CD14-positive monocyte (primary cell): ENCODE results near the gene PRRT1. TPM values are rescaled to one million over a fixed set of nuclear protein-coding genes. Genes with fewer than 3 reads are reported as not detected.

Experiments used
- DNase-seq, 3 donors: peaks; one replicate each; pipeline ENCODE4 v3.0.0-alpha.2; 2011 to 2022
- H2AFZ ChIP-seq: 2 replicates; pipeline ENCODE4 v1.6.0; 2012; ENCODE audit warnings: mild to moderate bottlenecking, low read depth, low read length, inconsistent platforms; ENCODE audit not compliant: insufficient read depth, poor library complexity, severe bottlenecking
- H3K27ac ChIP-seq, 2 donors: 1 replicate in 1 of 2; 2 replicates in 1 of 2; pipeline ENCODE4 v1.5.1; 2012 to 2013; ENCODE audit warnings: low read length in 2 of 2, control low read depth in 1 of 2, inconsistent platforms in 1 of 2, low read depth in 1 of 2, mild to moderate bottlenecking in 1 of 2
- H3K27me3 ChIP-seq, 2 donors: one replicate each; pipeline versions ENCODE4 v1.6.0 to v1.6.1; 2011 to 2013; ENCODE audit warnings: low read length in 2 of 2; ENCODE audit not compliant: control insufficient read depth in 2 of 2, insufficient read depth in 2 of 2
- H3K36me3 ChIP-seq, 2 donors: replicated peaks in 1 of 2; 1 replicate in 1 of 2; 2 replicates in 1 of 2; pipeline versions ENCODE4 v1.5.1 to v1.6.1; 2012 to 2013; ENCODE audit warnings: low read length in 2 of 2, control low read depth in 1 of 2, inconsistent platforms in 1 of 2, mild to moderate bottlenecking in 1 of 2; ENCODE audit not compliant: insufficient read depth in 2 of 2, control insufficient read depth in 1 of 2
- H3K4me1 ChIP-seq, 2 donors: 1 replicate in 1 of 2; 2 replicates in 1 of 2; pipeline versions ENCODE4 v1.5.1 to v1.6.1; 2012 to 2013; ENCODE audit warnings: low read length in 2 of 2, control low read depth in 1 of 2, inconsistent platforms in 1 of 2, mild to moderate bottlenecking in 1 of 2, moderate library complexity in 1 of 2; ENCODE audit not compliant: insufficient read depth in 2 of 2, control insufficient read depth in 1 of 2
- H3K4me2 ChIP-seq: replicated peaks from 2 replicates; pipeline ENCODE3; 2012; ENCODE audit warnings: low read length, moderate library complexity, mild to moderate bottlenecking; ENCODE audit not compliant: poor library complexity, severe bottlenecking; ENCODE audit errors: extremely low read depth
- H3K4me3 ChIP-seq, 3 experiments: fragments of 200-600 bp in 1 of 3; sonication (generic) in 1 of 3; replicated peaks in 1 of 3; 1 replicate in 2 of 3; 2 replicates in 1 of 3; pipeline ENCODE4 v1.5.1; 2011 to 2013; ENCODE audit warnings: low read length in 3 of 3, mild to moderate bottlenecking in 3 of 3, control low read depth in 2 of 3, low read depth in 2 of 3, inconsistent platforms in 1 of 3, moderate library complexity in 1 of 3
- H3K79me2 ChIP-seq: 2 replicates; pipeline ENCODE4 v1.6.0; 2012; ENCODE audit warnings: mild to moderate bottlenecking, control low read depth, inconsistent platforms, low read length, moderate library complexity; ENCODE audit not compliant: insufficient read depth
- H3K9ac ChIP-seq: 2 replicates; pipeline ENCODE4 v1.6.0; 2017; ENCODE audit warnings: low read length, mild to moderate bottlenecking; ENCODE audit not compliant: insufficient read depth, poor library complexity, severe bottlenecking
- H3K9me3 ChIP-seq, 2 donors: replicated peaks in 1 of 2; 1 replicate in 1 of 2; 2 replicates in 1 of 2; pipeline versions ENCODE4 v1.5.1 to v1.6.1; 2012 to 2013; ENCODE audit warnings: low read length in 2 of 2, control low read depth in 1 of 2; ENCODE audit not compliant: control insufficient read depth in 1 of 2, insufficient read depth in 1 of 2
- H4K20me1 ChIP-seq: 2 replicates; pipeline ENCODE4 v1.6.0; 2012; ENCODE audit warnings: mild to moderate bottlenecking, low read length, control low read depth, moderate library complexity; ENCODE audit not compliant: insufficient read depth
- H3K27ac Mint-ChIP-seq, 7 donors: one replicate each; pipeline ENCODE4 v1.8.0; 2020; ENCODE audit warnings: mild to moderate bottlenecking in 7 of 7, mixed read lengths in 7 of 7, moderate library complexity in 6 of 7, inconsistent platforms in 2 of 7
- H3K27me3 Mint-ChIP-seq, 3 donors: one replicate each; pipeline ENCODE4 v1.8.0; 2021 to 2022; ENCODE audit warnings: low read depth in 3 of 3, mild to moderate bottlenecking in 3 of 3, mixed read lengths in 3 of 3, moderate library complexity in 3 of 3, inconsistent platforms in 1 of 3
- H3K36me3 Mint-ChIP-seq, 2 donors: one replicate each; pipeline ENCODE4 v1.8.0; 2020; ENCODE audit warnings: mixed read lengths in 2 of 2, inconsistent platforms in 1 of 2, mild to moderate bottlenecking in 1 of 2
- H3K4me1 Mint-ChIP-seq: one replicate; pipeline ENCODE4 v1.8.0; 2020; ENCODE audit warnings: mild to moderate bottlenecking, mixed read lengths
- H3K4me3 Mint-ChIP-seq, 2 donors: one replicate each; pipeline ENCODE4 v1.8.0; 2020; ENCODE audit warnings: mild to moderate bottlenecking in 2 of 2, mixed read lengths in 2 of 2, moderate library complexity in 1 of 2
- H3K9me3 Mint-ChIP-seq, 7 donors: one replicate each; pipeline ENCODE4 v1.8.0; 2020 to 2022; ENCODE audit warnings: mixed read lengths in 7 of 7, mild to moderate bottlenecking in 6 of 7, moderate library complexity in 6 of 7, inconsistent platforms in 2 of 7
- CTCF ChIP-seq: fragments of 200-600 bp; IDR thresholded peaks from one replicate; pipeline ENCODE4 v1.8.0; 2022; ENCODE audit warnings: antibody characterized with exemption, mild to moderate bottlenecking
- WGBS: methylation state at CpG from one replicate; pipeline ENCODE4 v1.1.5; 2013; ENCODE audit warnings: missing lambda C conversion rate; ENCODE audit not compliant: insufficient coverage; 5-methylcytosine and 5-hydroxymethylcytosine counted together
- intact Hi-C, 2 donors: fragments of 100-400 bp; cut with micrococcal nuclease; formaldehyde crosslinking; loops; one replicate each; pipeline versions ENCODE4 v1.15.0 to v1.15.1; 2023
- polyA plus RNA-seq, 3 donors: library from polyadenylated mRNA; depleted of rRNA in 1 of 3; unstranded in 2 of 3; stranded (reverse) in 1 of 3; fragments of 300-500 nt in 2 of 3; fragments of >200 nt in 1 of 3; fragmentation: Illumina TruSeq in 2 of 3; gene quantifications; 1 replicate in 2 of 3; 2 replicates in 1 of 3; pipeline ENCODE4 v1.2.3, GENCODE V29; 2012 to 2021

Gene PRRT1
- polyA plus RNA-seq, 3 donors: not detected

GRCh38 chr6:32173051-32173727 lies 21.4 kb upstream of the PRRT1 start:
- Histone ChIP-seq H3K4me2 (no peak overlapping the region), H3K27ac (no peak overlapping the region), H4K20me1 (no peaks in the 10 kb centered on the region), H3K4me3 (no peak overlapping the region), H3K79me2 (peaks cover 24% of the 10 kb centered on the region), H3K4me1 (peaks cover 33 to 43% of the 10 kb centered on the region in 2 donors), H2AFZ (no peak overlapping the region), H3K9me3 (no peaks in the 10 kb centered on the region), H3K9ac (no peak overlapping the region), H3K36me3 (peaks cover 27 to 32% of the 10 kb centered on the region in 2 donors), H3K27me3 (no peaks in the 10 kb centered on the region)
- Mint-ChIP-seq H3K36me3 (peaks cover 26 to 31% of the 10 kb centered on the region in 2 donors), H3K9me3 (no peaks in the 10 kb centered on the region), H3K4me1 (peaks cover 44% of the 10 kb centered on the region), H3K27me3 (peaks cover 0 to 2% (median 1%) of the 10 kb centered on the region in 3 donors), H3K4me3 (no peak overlapping the region), H3K27ac (peak overlapping the region in 4 of 7 donors; percentile 30 to 57 (median 44))
- intact Hi-C loops: no loop called here
- no peak for TF ChIP-seq CTCF
- DNase-seq: no peak
- WGBS: 43% methylated on average over 3 of the region's 4 CpGs

DNA sequence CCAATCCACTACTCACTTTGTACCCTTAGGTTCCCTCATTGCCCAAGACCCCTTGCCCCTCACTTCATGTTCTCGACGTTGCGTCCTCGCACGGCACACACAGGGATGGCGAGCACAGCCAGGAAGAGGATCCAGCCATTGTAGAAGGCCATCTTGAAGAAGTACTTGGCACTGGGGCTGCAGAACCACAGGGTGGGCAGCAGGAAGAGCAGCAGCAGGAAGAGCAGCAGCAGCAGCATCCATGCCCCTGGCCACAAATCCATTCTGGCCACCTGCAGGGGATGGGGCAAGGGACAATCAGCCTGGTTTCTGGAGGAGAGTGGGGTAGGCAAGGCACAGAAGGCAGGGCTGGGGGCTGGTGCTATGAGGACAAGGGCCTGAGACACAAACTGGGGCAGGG lies 19.5 kb upstream of the PRRT1 start:
- peaks cover 19% of the 10 kb centered on the region for H3K79me2 ChIP-seq
- no peak overlapping the region for H3K9ac ChIP-seq
- H3K27ac ChIP-seq: no peak overlapping the region
- Mint-ChIP-seq H3K27me3 (peaks cover 0 to 2% (median 0%) of the 10 kb centered on the region in 3 donors), H3K27ac (peak overlapping the region in 3 of 7 donors; percentile 26 to 60 (median 31)), H3K9me3 (no peaks in the 10 kb centered on the region), H3K36me3 (peaks cover 32 to 38% of the 10 kb centered on the region in 2 donors), H3K4me3 (no peak overlapping the region), H3K4me1 (peaks cover 30% of the 10 kb centered on the region)
- no peak overlapping the region for H3K4me2 ChIP-seq
- peaks cover 20 to 28% of the 10 kb centered on the region in 2 donors for H3K4me1 ChIP-seq
- no peak overlapping the region for H2AFZ ChIP-seq
- H3K27me3 ChIP-seq: no peaks in the 10 kb centered on the region
- no peaks in the 10 kb centered on the region for H4K20me1 ChIP-seq
- intact Hi-C loops: no loop called here
- no peak overlapping the region for H3K4me3 ChIP-seq
- no peak for DNase-seq
- no peak for TF ChIP-seq CTCF
- WGBS: 100% methylated on average over 6 of the region's 6 CpGs
- H3K36me3 ChIP-seq: peaks cover 27 to 32% of the 10 kb centered on the region in 2 donors
- H3K9me3 ChIP-seq: no peaks in the 10 kb centered on the region
